ENCODE data around the gene GPR183. TPM values are rescaled to one million over a fixed set of nuclear protein-coding genes. Genes with fewer than 3 reads are reported as not detected.

GPR183 gene
- total RNA-seq, 1 experiment from 2014 or later = 0.30 TPM

DNA sequence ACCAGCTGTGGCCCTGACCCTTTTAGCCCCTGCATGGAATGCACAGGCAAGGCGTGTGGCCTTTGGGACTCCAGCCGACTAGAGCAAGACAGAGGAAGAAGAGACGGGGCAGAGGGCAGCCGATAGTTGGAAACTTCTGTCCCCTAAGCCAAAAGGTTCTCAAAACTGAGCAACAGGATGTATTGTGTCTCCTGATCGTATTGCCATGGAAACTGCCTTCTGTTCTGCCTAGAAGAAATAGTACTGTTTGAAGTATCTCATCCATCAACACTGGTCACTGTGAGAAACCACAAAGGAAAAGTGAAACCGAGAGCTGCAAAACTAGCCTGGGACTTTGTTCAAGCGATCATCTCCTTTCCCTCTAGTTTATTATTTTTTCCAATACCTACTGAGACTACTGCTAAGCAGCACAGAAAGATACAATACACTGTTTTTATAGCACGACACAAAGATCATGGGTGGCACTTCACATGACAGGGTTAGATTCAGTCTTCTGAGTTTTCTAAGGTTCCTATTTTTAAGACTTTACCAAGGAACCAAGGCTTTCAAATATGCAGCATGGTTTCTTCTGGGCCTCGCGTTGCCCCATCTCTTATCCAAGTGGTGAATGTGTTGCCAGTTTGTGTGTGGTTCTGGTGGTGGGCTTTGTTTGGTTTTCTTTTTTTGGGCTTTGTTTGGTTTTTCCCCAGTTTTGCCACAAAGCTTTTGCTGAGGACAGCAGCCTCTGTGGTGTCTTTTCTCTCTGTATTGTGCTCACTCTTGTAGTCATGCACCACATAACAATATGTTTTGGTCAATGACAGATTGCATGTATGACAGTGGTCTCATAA lies 49.3 kb upstream of the GPR183 start (continued):
- TF ChIP-seq TCF7L2 (IDR thresholded peaks at IDR 0.05; ENCODE audit: borderline replicate concordance, extremely low read depth, insufficient read depth, insufficient read length) = no peak
- no peak for TF ChIP-seq SRF (IDR thresholded peaks at IDR 0.05; ENCODE audit: low read depth)
- TF ChIP-seq, protein P1, sequence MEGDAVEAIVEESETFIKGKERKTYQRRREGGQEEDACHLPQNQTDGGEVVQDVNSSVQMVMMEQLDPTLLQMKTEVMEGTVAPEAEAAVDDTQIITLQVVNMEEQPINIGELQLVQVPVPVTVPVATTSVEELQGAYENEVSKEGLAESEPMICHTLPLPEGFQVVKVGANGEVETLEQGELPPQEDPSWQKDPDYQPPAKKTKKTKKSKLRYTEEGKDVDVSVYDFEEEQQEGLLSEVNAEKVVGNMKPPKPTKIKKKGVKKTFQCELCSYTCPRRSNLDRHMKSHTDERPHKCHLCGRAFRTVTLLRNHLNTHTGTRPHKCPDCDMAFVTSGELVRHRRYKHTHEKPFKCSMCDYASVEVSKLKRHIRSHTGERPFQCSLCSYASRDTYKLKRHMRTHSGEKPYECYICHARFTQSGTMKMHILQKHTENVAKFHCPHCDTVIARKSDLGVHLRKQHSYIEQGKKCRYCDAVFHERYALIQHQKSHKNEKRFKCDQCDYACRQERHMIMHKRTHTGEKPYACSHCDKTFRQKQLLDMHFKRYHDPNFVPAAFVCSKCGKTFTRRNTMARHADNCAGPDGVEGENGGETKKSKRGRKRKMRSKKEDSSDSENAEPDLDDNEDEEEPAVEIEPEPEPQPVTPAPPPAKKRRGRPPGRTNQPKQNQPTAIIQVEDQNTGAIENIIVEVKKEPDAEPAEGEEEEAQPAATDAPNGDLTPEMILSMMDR (IDR thresholded peaks at IDR 0.05 in 2 of 3, conservative IDR thresholded peaks at IDR 0.05 in 1 of 3; ENCODE audit: borderline replicate concordance in 1 of 3, insufficient read depth in 1 of 3, low read depth in 2 of 3, low read length in 2 of 3) = no peak
- no peak for TF ChIP-seq YY1 (IDR thresholded peaks at IDR 0.05; ENCODE audit: extremely low read depth, insufficient replicate concordance, low read depth, low read length)
- TF ChIP-seq CBX3 (IDR thresholded peaks at IDR 0.05; ENCODE audit: low read depth) = no peak

DNA sequence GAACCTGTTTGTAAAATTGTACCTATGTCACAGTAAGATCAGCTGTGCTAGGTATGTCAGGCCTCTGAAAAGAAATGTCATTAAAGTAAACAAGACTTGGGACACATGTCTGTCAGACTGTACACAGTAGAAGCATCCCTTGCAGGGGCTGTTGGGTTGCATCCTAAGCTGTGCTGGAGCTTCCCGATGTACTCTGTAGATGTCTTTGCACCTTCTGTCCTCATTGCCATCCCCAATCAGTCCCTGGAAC lies 48.7 kb upstream of the GPR183 start:
- ATAC-seq (no peak), DNase-seq (ENCODE audit: low read depth, low spot score) (no peak)
- Histone ChIP-seq H3K79me2 (ENCODE audit: insufficient read depth, low read length) (no peaks in the 10 kb centered on the region), H3K27ac (ENCODE audit: low read depth, low read length) (no peak overlapping the region), H3K4me3 (replicated peaks in 1 of 2; ENCODE audit: low read depth in 1 of 2, low read length in 2 of 2) (no peak overlapping the region), H3K36me3 (ENCODE audit: control insufficient read depth in 1 of 2, insufficient read depth in 2 of 2, low read length in 2 of 2) (peaks cover 4 to 15% of the 10 kb centered on the region in 2 experiments; a peak in 2 of 4 replicates), H3K9me3 (ENCODE audit: control insufficient read depth in 1 of 2, insufficient read depth in 1 of 2, low read depth in 1 of 2, low read length in 2 of 2) (no peaks in the 10 kb centered on the region), H2AFZ (ENCODE audit: low read depth, low read length, poor library complexity, severe bottlenecking) (no peak overlapping the region), H3K9me2 (ENCODE audit: insufficient read depth) (no peaks in the 10 kb centered on the region), H3K27me3 (ENCODE audit: insufficient read depth, low read length) (no peaks in the 10 kb centered on the region), H4K20me1 (ENCODE audit: insufficient read depth) (no peaks in the 10 kb centered on the region), H3K4me2 (ENCODE audit: low read length) (no peak overlapping the region), H3K4me1 (ENCODE audit: control insufficient read depth in 1 of 2, insufficient read depth in 2 of 2, low read length in 2 of 2) (no peaks in the 10 kb centered on the region), H3K9ac (ENCODE audit: low read length) (no peak overlapping the region)
- CTCF ChIA-PET = no interaction called here
- POLR2A ChIA-PET = no interaction called here
- TF ChIP-seq EGR1 (IDR thresholded peaks at IDR 0.05; ENCODE audit: low read depth) = no peak
- TF ChIP-seq, protein P2, sequence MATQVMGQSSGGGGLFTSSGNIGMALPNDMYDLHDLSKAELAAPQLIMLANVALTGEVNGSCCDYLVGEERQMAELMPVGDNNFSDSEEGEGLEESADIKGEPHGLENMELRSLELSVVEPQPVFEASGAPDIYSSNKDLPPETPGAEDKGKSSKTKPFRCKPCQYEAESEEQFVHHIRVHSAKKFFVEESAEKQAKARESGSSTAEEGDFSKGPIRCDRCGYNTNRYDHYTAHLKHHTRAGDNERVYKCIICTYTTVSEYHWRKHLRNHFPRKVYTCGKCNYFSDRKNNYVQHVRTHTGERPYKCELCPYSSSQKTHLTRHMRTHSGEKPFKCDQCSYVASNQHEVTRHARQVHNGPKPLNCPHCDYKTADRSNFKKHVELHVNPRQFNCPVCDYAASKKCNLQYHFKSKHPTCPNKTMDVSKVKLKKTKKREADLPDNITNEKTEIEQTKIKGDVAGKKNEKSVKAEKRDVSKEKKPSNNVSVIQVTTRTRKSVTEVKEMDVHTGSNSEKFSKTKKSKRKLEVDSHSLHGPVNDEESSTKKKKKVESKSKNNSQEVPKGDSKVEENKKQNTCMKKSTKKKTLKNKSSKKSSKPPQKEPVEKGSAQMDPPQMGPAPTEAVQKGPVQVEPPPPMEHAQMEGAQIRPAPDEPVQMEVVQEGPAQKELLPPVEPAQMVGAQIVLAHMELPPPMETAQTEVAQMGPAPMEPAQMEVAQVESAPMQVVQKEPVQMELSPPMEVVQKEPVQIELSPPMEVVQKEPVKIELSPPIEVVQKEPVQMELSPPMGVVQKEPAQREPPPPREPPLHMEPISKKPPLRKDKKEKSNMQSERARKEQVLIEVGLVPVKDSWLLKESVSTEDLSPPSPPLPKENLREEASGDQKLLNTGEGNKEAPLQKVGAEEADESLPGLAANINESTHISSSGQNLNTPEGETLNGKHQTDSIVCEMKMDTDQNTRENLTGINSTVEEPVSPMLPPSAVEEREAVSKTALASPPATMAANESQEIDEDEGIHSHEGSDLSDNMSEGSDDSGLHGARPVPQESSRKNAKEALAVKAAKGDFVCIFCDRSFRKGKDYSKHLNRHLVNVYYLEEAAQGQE (IDR thresholded peaks at IDR 0.05; ENCODE audit: low read depth) = no peak
- intact Hi-C loops (cut with micrococcal nuclease) = no loop called here
- BruUV-seq (replicated peaks) = no TSS peak
- RAD21 ChIA-PET (ENCODE audit: low non-redundant PET in 1 of 2, low total read pairs in 2 of 2, uncharacterized antibody in 2 of 2, unreplicated experiment in 2 of 2) = no interaction called here

Measured in HCT116 (cell line).